GM12873 (cell line): ENCODE results near the gene PTOV1.

Experiments used
- CTCF ChIP-seq: IDR thresholded peaks from 2 replicates; pipeline ENCODE4 v1.5.1; 2012; ENCODE audit warnings: low read depth, mild to moderate bottlenecking, moderate library complexity, low read length, control low read depth; ENCODE audit not compliant: insufficient read depth; ENCODE audit errors: missing control alignments

Gene PTOV1

GRCh38 chr19:49908480-49909420 is 57.8 kb downstream of the PTOV1 start:
- TF ChIP-seq CTCF: no peak

- no peak for TF ChIP-seq CTCF
Observed at GRCh38 chr19:49910179-49910578, 59.2 kb downstream of the PTOV1 start.
